GM21723 (cell line): ENCODE results near the gene HOXD12.

Experiments used
- ATAC-seq: cut with Tn5 transposase; IDR thresholded peaks from one replicate; pipeline ENCODE4 v1.9.1; 2021; ENCODE audit warnings: mild to moderate bottlenecking, moderate library complexity; ENCODE audit not compliant: unreplicated experiment

The HOXD12 gene

GRCh38 chr2:176105078-176105729 is 5.6 kb downstream of the HOXD12 start:
- ATAC-seq = no peak

GRCh38 chr2:176105730-176106580 is 6.4 kb downstream of the HOXD12 start:
- ATAC-seq = no peak

- no peak for ATAC-seq
Observed at GRCh38 chr2:176106581-176107539, 7.3 kb downstream of the HOXD12 start, which contains the start of gene HOXD11. Gene HOXD11 (plus strand): TSS chr2:176107280. CDS start chr2:176107356, 76 bp downstream.

GRCh38 chr2:176107731-176108181 is 8.2 kb downstream of the HOXD12 start:
- no peak for ATAC-seq

- no peak for ATAC-seq
Observed at GRCh38 chr2:176109192-176109901, 9.8 kb downstream of the HOXD12 start.

GRCh38 chr2:176109946-176110345 is 10.4 kb downstream of the HOXD12 start:
- no peak for ATAC-seq

GRCh38 chr2:176110415-176111308 is 11.1 kb downstream of the HOXD12 start:
- no peak for ATAC-seq

- no peak for ATAC-seq
Observed at GRCh38 chr2:176111309-176111663, 11.7 kb downstream of the HOXD12 start.

GRCh38 chr2:176111846-176112374 is 12.3 kb downstream of the HOXD12 start:
- ATAC-seq = no peak

GRCh38 chr2:176112375-176113302 is 13.0 kb downstream of the HOXD12 start:
- ATAC-seq = no peak

- no peak for ATAC-seq
Observed at GRCh38 chr2:176114120-176114929, 14.7 kb downstream of the HOXD12 start.

GRCh38 chr2:176114930-176115625 is 15.5 kb downstream of the HOXD12 start:
- no peak for ATAC-seq

GRCh38 chr2:176115883-176116813 is 16.6 kb downstream of the HOXD12 start, which contains the start of gene HOXD10:
Gene HOXD10 (plus strand): TSS chr2:176116778. CDS start chr2:176116834, 56 bp downstream.
- ATAC-seq = no peak

GRCh38 chr2:176117162-176117822 is 17.7 kb downstream of the HOXD12 start:
- ATAC-seq = no peak

GRCh38 chr2:176117823-176118371 is 18.3 kb downstream of the HOXD12 start:
- ATAC-seq = no peak
